Measurements from ENCODE around the gene GLIS1.

- no peak for TF ChIP-seq CTCF (IDR thresholded peaks at IDR 0.05)
- no peak for TF ChIP-seq KAT7 (CRISPR knock-in tag; IDR thresholded peaks at IDR 0.05; ENCODE audit: borderline replicate concordance)
- no peak for TF ChIP-seq FOXJ3 (CRISPR knock-in tag; IDR thresholded peaks at IDR 0.05; ENCODE audit: borderline replicate concordance)
- no peak for TF ChIP-seq ZNF232 (CRISPR knock-in tag; IDR thresholded peaks at IDR 0.05)
- TF ChIP-seq ATF3 (CRISPR knock-in tag; conservative IDR thresholded peaks at IDR 0.05) = no peak
Measured at GRCh38 chr1:53517109-53517508, 221.9 kb downstream of the GLIS1 start.
